HG03520 (cell line): ENCODE results near the gene AKR1C4.
"Not testable (repeated sequence)": the region's sequence is repeated elsewhere in the genome, so short reads cannot be mapped to it uniquely, and the experiment has no call there.

Source experiments
- ATAC-seq: cut with Tn5 transposase; IDR thresholded peaks from one replicate; pipeline ENCODE4 v1.9.1; 2021; ENCODE audit warnings: mild to moderate bottlenecking, moderate library complexity; ENCODE audit not compliant: unreplicated experiment

The AKR1C4 gene

DNA sequence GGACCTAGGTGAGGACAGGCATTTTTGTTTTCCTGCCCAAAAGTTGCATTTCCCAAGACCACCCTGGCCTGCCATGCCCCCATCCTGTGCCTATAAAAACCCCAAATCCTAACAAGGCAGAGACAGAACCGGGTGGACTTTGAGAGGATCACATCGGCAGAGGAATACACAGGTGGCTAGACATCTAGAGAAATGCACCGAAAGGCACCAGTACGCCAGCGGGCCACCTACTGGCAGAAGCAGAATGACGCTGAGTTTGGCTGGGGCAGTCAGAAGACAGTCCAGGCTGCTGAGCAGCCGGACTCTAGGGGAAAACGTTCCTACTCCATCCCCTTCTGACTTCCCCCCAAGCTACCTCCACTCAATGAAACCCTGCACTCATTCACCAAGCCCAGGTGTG is 2.8 kb downstream of the AKR1C4 start:
- ATAC-seq, result no peak

DNA sequence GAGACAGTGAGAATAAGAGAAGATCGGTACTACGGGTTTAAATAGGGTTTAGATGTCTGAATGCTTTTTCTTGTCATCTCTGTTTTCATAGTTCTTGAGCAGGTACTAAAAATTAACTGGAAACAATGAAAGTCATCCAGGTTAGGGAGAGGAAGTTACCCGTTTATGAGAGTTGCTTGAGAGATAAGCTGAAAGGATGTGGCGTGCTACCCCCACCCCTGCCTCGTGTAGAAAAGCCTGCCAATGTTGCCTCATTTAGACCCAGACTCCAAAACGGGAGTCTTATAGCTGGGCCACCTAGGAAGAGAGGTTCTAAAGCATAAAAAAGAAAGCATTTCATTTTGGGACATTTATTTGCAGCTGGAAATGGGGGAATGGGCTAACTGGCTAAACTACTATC is 10.2 kb downstream of the AKR1C4 start:
- no peak for ATAC-seq

DNA sequence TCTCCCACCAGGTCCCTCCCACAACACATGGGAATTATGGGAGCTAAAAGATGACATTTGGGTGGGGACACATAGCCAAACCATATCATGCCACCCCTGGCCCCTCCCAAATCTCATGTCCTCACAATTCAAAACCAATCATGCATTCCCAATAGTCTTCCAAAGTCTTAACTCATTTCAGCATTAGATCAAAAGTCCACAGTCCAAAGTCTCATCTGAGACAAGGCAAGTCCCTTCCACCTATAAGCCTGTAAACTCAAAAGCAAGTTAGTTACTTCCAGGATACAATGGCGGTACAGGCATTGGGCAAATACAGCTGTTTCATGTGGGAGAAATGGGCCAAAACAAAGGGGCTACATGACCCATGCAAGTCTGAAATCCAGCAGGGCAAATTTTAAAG is 13.1 kb downstream of the AKR1C4 start:
- not testable (repeated sequence) for ATAC-seq

DNA sequence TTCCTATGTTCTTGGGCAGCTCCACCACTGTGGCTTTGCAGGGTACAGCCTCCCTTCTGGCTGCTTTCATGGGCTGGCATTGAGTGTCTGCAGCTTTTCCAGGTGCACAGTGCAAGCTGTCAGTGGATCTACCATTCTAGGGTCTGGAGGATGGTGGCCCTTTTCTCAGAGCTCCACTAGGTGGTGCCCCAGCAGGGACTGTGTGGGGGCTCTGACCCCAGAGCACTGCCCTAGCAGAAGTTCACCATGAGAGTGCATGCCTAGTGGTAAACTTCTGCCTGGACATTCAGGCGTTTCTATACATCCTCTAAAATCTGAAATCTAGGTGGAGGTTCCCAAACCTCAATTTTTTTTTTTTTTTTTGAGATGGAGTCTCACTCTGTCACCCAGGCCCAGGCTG is 13.6 kb downstream of the AKR1C4 start:
- not testable (repeated sequence) for ATAC-seq

DNA sequence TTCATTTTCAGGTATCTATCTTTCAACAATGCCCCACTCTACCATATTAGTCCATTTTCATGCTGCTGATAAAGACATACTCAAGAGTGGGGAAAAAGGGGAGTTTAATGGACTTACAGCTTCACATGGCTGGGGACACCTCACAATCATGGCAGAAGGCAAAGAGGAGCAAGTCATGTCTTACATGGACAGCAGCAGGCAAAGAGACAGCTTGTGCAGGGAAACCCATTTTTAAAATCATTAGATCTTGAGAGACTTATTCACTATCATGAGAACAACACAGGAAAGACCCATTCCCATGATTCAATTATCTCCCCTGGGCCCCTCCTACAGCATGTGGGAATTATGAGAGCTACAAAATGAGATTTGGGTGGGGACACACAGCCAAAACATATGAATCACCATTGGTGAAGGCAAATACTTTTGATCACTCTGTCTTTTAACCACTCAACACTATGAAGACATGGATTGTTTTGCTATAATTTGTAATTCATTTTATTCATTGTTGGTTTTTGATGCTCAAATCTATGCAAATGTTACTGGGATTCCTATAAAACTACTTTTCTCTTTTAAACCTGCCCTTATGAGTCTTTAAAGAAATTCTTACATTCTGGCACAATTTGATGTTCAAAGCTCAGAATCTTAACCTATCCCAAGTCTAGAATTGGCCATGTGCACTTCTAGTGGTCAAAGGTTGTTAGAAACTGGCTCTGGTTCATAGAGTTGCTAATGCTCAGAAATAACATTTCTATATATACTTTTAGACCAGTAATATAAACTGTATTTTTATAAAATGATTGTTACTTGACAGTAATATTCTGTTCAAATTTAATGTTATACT is 15.3 kb downstream of the AKR1C4 start:
- ATAC-seq, result no peak

DNA sequence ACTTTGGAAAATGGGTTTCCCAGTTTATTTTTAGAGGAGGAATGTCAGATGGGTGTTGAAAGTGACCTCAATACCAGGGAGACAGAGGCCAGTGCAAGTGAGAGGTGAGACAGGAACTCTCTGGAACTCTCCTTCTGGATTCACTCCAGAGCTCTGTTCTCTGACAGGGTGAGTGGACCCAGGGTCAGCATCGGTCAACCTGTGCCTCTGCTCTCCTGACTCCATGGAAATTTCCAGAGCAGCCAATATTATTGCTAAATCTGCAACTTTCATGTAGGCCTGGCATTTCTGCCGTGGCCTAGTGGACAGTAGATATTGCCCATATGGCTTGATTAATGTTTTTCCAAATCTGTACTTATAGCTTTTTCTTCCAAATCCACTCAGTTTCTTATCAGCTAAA is 20.2 kb downstream of the AKR1C4 start:
- ATAC-seq, result no peak

DNA sequence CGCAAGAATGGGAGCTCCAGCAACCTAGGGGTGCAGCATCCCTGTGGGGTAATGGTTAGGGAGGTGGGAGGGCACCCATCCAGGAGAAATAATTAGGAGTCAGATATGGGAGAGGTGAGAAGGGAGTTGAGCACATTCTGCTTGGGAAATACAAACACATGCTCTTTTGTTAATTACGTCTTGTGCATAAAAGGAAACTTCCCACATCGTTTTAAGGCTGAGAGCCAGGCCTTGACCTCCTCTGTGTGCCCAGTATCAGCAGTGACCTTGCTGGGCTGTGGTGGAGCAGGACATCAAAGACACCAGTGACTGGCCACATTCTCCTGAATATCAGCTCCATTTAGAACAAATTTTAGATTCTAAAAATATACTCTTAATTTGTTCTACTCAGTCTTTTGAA is 22.6 kb downstream of the AKR1C4 start:
- no peak for ATAC-seq

DNA sequence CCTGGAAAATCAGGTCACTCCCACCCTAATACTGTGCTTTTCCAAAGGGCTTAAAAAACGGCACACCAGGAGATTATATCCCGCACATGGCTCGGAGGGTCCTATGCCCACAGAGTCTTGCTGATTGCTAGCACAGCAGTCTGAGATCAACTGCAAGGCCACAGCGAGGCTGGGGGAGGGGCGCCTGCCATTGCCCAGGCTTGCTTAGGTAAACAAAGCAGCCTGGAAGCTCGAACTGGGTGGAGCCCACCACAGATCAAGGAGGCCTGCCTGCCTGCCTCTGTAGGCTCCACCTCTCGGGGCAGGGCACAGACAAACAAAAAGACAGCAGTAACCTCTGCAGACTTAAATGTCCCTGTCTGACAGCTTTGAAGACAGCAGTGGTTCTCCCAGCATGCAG is 26.3 kb downstream of the AKR1C4 start:
- ATAC-seq, result not testable (repeated sequence)

DNA sequence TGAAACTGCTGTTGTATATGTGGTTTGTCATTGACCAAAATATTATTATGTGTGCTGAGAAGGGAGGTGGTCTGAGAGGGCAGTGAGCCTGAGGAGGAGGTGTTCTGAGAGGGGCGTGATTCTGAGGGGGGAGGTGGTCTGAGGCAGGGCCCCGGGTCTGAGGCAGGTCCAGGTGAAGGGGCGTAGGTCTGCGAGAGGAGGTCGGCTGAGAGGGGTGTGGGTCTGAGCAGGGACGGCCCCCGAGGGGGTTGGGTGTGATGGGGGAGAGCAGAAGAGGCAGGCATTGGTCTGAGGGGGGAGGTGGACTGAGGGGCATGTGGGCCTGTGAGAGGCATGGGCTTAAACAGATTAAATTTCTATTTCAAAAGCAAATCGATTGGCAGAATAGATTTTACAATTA is 32.4 kb downstream of the AKR1C4 start:
- ATAC-seq, result no peak

DNA sequence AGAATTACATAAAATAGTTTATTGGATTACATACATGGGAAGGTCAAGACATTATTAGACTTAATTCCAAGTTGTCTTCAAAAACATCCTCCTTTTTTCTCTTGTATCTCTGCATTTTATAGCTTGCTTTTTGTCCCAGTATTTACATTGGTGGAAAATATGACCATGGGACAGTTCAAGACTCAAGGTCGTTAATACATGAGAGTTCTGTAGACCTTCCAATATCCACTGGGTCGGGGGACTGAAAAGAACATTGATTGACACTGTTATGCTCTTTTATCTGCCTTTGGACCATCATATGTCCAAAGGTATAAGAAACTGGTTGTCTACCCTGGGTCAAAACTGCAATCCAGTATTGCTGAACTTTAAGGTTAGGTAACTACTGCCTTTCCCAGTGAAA is 36.7 kb downstream of the AKR1C4 start:
- no peak for ATAC-seq

DNA sequence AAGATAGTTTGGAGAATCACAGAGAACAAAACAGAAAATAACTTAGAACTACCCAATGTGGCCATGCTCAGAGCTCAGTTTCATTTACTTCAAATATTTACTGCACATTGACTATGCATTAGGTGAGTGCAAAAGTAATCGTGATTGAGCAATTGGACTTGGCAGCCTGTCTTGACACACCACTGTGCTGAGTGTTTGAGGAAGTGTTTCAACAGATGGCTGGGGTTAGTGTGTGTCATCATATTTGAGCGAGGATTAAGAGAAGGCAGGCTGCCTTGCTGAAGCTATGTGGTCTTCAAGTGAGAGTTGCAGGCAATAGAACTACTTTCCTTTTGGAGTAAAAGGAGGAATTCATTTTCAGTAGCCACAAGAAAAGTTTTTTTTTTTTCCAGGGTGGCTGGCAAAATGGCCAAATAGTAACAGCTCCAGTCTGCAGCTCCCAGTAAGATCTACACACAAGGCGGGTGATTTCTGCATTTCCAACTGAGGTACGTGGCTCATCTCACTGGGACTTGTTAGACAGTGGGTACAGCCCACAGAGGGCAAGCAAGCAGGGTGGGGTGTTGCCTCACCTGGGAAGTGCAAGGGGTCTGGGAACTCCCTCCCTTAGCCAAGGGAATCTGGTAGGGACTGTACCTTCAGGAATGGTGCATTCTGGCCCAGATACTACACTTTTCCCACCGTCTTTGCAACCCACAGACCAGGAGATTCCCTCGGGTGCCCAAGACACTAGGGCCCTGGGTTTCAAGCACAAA is 37.6 kb downstream of the AKR1C4 start:
- no peak for ATAC-seq

DNA sequence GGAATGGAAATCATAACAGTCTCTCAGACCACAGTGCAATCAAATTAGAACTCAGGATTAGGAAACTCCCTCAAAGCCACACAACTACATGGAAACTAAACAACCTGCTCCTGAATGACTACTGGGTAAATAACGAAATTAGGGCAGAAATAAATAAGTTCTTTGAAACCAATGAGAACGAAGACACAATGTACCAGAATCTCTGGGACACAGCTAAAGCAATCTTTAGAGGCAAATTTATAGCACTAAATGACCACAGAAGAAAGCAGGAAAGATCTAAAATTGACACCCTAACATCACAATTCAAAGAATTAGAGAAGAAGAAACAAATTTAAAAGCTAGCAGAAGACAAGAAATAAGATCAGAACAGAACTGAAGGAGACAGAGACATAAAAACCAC is 40.9 kb downstream of the AKR1C4 start:
- not testable (repeated sequence) for ATAC-seq

DNA sequence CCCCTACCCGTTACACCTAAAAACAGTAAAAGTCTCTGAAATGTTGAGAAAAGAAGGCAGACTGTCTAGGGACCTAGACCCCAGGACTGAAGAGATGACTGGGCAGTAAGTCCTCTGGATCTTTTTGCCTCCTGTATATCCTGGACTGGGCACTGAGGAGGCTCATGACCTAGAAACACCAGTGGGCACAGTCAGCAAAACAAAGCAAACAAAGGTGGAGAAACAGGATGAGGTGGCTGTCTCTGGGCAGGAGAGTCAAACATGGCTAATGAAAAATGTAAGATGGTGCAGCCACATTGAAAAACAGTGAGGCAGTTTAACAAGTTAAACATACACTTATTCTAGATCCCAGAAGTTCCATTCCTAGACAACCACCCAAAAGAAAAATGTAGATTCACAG is 45.9 kb downstream of the AKR1C4 start:
- ATAC-seq, result no peak

DNA sequence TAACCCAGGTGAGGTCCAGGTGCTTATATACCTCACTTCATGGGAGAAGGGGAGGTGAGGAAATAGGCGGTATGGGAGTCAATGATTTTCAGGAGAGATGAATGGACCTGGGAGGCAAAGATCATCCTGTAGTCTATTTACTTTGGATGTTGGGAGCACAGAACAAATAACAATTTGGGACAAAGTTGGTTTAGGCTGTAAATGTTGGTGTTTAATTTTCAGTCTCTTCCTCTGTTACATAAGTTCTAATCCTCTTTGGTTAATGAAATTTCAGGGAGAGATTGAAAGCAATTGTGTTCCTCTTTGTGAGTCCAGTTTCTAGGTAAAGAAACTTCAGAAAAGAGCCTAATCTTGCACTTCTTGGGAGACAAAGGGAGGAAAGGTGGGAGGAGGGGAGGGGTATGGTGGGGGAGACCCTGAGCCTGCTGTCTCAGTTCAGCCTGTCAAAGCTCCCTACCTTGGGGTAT is 46.9 kb downstream of the AKR1C4 start:
- no peak for ATAC-seq

DNA sequence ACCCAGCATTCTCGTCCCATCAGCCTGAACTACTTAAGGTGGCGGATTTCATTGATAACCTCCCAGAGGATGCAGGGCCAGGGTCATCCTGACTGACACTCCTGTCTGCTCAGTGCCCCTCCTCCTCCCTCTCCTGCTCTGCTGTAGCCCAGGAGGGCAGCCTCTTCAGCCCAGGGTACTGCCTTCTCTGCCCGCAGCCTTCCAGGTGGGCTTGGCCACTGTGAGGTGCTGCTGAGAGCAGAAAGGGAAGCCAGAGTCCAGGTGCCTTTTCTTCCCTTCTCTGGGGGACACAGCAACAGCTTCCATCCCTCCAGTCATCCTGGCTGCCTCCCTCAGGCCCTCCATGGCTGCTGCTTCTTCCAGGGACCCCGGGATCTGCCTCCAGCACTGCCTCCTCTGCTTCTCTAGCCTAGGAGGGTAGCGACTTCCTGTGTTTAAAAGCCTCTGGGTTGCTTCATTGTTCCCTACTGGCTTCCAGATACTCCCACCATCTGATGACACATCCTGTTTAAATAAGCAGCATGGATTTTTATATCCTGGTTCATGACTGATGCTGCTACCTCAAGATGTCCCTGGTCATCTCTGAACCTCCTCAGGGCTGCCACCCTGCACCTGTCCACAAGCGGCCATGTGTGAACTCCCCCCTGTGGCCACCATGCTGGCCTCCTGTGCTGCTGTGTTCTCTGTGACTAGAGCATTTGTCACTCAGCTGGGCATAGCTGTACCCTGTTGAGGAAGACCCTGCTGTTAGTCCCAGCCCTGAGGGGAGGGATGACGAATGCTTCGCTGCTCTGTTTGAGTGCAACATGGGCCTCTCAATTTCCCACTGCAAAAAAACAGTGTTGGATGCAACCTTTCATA is 55.8 kb downstream of the AKR1C4 start:
- ATAC-seq, result no peak

DNA sequence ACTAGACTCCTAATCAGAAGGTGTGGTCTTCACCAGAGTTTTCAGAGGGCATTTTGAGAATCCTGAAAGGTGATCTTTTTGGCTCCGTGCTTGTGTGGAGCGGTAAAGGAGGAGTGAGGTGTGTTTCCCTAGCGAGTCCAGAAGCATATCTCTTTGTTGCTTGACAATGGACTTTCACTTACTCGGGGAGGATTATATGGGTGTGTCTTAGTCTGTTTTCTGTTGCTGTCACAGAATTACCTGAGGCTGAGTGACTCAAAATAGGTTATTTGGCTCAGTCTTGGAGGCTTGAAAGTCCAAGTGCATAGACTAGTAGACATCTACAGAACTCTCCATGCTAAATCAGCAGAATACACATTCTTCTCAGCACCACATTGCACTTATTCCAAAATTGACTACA is 57.9 kb downstream of the AKR1C4 start:
- no peak for ATAC-seq

DNA sequence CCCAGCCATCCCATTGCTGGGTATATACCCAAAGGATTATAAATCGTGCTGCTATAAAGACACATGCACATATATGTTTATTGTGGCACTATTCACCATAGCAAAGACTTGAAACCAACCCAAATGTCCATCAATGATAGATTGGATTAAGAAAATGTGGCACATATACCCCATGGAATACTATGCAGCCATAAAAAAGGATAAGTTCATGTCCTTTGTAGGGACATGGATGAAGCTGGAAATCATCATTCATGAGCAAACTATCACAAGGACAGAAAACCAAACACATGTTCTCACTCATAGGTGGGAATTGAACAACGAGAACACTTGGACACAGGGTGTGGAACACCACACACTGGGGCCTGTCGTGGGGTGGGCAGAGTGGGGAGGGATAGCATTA is 61.1 kb downstream of the AKR1C4 start:
- ATAC-seq, result not testable (repeated sequence)

DNA sequence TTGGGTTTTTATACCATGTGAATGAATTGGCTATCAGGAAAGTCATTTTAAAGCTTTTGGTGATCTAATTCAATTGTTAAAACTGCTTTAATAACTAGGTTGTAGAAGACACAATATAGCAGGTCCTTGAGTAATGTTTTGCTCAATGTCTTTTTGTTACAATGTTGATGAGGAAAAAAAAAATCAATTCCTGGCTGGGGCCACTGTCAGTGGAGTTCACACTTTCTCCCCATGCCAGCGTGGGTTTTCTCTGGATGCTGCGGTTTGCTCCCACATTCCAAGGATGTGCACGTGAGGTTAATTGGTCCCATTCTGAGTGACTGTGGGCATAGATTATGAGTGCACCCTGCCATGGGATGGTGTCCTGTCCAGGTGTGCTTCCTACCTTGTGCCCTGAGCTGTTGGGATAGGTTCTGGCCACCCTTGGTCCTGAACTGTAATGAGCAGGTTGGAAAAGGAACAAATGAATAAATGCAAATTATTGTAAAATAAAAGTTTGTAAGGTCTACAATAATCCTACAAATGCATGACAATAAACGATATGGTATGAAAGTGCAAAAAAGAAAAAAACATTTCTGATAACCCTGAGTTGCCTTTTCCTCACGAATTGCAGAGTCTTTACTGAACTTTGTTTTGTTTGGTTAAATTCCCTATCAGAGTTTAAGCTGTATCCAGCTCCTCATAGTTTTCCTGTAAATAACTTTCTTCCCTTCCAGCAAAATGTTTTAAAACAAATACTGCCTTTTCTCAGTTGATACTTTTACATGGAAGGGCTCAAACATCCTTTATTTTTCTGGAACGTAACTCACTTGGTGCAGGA is 62.7 kb downstream of the AKR1C4 start:
- no peak for ATAC-seq

DNA sequence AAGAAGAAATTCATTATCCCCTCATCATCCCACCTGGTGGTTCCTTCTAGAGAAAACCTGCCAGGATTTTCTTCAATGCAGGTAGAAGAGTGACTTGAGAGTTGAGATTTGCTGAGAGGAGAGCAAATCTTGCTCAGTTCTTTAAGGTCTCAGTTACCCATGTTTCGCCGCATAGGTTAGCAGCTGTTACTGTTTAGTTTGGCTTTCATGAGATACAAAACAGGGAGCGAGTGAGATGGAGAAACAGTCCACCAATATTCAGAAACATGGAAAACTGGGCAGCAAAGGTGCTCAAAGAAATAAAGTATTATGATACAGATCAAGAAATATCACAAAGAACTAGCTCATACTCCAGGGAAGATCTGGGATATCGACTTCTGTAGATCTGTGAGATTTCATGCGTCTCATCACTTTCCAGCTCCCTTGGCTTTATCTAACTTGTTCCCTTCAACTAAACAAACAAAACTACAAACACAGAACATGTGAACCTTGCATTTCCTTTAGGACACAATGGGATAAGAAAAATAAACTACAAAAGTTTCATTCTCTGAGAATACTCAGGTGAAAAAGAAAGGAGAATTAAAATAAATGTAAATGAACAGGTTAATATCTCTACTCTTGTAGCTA is 63.4 kb downstream of the AKR1C4 start:
- no peak for ATAC-seq

DNA sequence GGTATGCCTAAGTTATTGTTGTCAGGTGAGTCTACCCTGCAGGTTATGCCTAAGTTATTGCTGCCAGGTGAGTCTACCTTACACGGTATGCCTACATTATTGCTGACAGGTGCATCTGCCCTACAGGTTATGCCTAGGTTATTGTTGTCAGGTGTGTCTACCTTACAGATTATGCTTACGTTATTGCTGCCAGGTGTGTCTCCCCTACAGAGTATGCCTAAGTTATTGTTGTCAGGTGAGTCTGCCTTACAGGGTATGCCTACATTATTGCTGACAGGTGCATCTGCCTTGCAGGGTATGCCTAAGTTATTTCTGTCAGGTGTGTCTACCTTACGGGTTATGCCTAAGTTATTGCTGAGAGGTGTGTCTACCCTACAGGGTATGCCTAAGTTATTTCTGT is 64.2 kb downstream of the AKR1C4 start:
- no peak for ATAC-seq
